Endodermal cell (in vitro differentiated cells): ENCODE results near the gene DCAF10. TPM values are rescaled to one million over a fixed set of nuclear protein-coding genes. Genes with fewer than 3 reads are reported as not detected.
A peak's percentile ranks its signal among the peaks of the same experiment; 100 is the strongest.
"Not testable (repeated sequence)": the region's sequence is repeated elsewhere in the genome, so short reads cannot be mapped to it uniquely, and the experiment has no call there.

Source experiments
- DNase-seq: peaks from one replicate; pipeline ENCODE4 v3.0.0-alpha.2; 2017
- H3K27ac ChIP-seq: 2 replicates; pipeline ENCODE4 v1.5.1; 2013; ENCODE audit warnings: mild to moderate bottlenecking, low read depth, low read length, moderate library complexity
- H3K27me3 ChIP-seq: 2 replicates; pipeline ENCODE4 v1.6.1; 2013; ENCODE audit warnings: mild to moderate bottlenecking, low read length, moderate library complexity; ENCODE audit not compliant: insufficient read depth, control insufficient read depth, poor library complexity, severe bottlenecking
- H3K36me3 ChIP-seq: 2 replicates; pipeline ENCODE4 v1.7.0; 2013; ENCODE audit warnings: mild to moderate bottlenecking, low read length, moderate library complexity; ENCODE audit not compliant: control insufficient read depth, insufficient read depth
- H3K4me1 ChIP-seq: one replicate; pipeline ENCODE4 v1.7.0; 2013; ENCODE audit warnings: low read length; ENCODE audit not compliant: control insufficient read depth, insufficient read depth
- H3K4me3 ChIP-seq: 2 replicates; pipeline ENCODE4 v1.5.1; 2013; ENCODE audit warnings: mild to moderate bottlenecking, low read length, moderate library complexity
- H3K9ac ChIP-seq: 2 replicates; pipeline ENCODE4 v1.6.1; 2013; ENCODE audit warnings: mild to moderate bottlenecking, low read length, moderate library complexity; ENCODE audit not compliant: poor library complexity, severe bottlenecking; ENCODE audit errors: extremely low read depth
- H3K9me3 ChIP-seq: 2 replicates; pipeline ENCODE4 v1.6.1; 2013; ENCODE audit warnings: mild to moderate bottlenecking, low read length, moderate library complexity; ENCODE audit not compliant: control insufficient read depth
- H3K27ac Mint-ChIP-seq: 2 replicates; pipeline ENCODE4 v1.8.0; 2020; ENCODE audit warnings: mixed read lengths
- H3K27me3 Mint-ChIP-seq: 2 replicates; pipeline ENCODE4 v1.8.0; 2021; ENCODE audit warnings: mild to moderate bottlenecking, mixed read lengths; ENCODE audit not compliant: insufficient read depth
- H3K36me3 Mint-ChIP-seq: 2 replicates; pipeline ENCODE4 v1.8.0; 2020; ENCODE audit warnings: low read depth, mixed read lengths
- H3K4me1 Mint-ChIP-seq: 2 replicates; pipeline ENCODE4 v1.8.0; 2020; ENCODE audit warnings: mixed read lengths
- H3K4me3 Mint-ChIP-seq: 2 replicates; pipeline ENCODE4 v1.8.0; 2020; ENCODE audit warnings: mild to moderate bottlenecking, moderate library complexity, mixed read lengths
- H3K9me3 Mint-ChIP-seq: 2 replicates; pipeline ENCODE4 v1.8.0; 2020; ENCODE audit warnings: mild to moderate bottlenecking, mixed read lengths
- CTCF ChIP-seq: fragments of 200-600 bp; sonication (generic); conservative IDR thresholded peaks from 2 replicates; pipeline ENCODE4 v1.5.0; 2021; ENCODE audit warnings: antibody characterized with exemption, mild to moderate bottlenecking
- WGBS, 2 experiments: methylation state at CpG; one replicate each; pipeline versions ENCODE4 v1.1.5 to v1.1.7; 2013; ENCODE audit warnings: missing lambda C conversion rate in 2 of 2, mixed read lengths in 1 of 2; ENCODE audit not compliant: insufficient coverage in 1 of 2, insufficient read length in 1 of 2; 5-methylcytosine and 5-hydroxymethylcytosine counted together
- total RNA-seq, 2 donors: library from RNA; stranded (reverse); fragmentation: NEBNext Ultra II Directional in 1 of 2; extraction: Animal tissue kit (Norgen Biotek cat#: 25700) in 1 of 2; gene quantifications; 2 replicates in 1 of 2; 3 replicates in 1 of 2; pipeline ENCODE4 v1.2.1, GENCODE V29; 2021

Gene DCAF10
- total RNA-seq, 2 donors from 2014 or later = 24.0 to 26.3 TPM

GRCh38 chr9:37806271-37806670, 5.7 kb downstream of the DCAF10 start:
- no peak overlapping the region for H3K9ac ChIP-seq
- H3K9me3 ChIP-seq = no peaks in the 10 kb centered on the region
- Mint-ChIP-seq H3K9me3 (no peaks in the 10 kb centered on the region), H3K4me1 (peaks cover 15% of the 10 kb centered on the region), H3K27me3 (no peaks in the 10 kb centered on the region), H3K27ac (no peak overlapping the region), H3K4me3 (no peak overlapping the region), H3K36me3 (peaks cover 15% of the 10 kb centered on the region)
- WGBS, 2 experiments = 80 to 90% methylated on average over 1 to 4 of the region's 4 CpGs
- H3K27me3 ChIP-seq = no peaks in the 10 kb centered on the region
- no peak overlapping the region for H3K27ac ChIP-seq
- H3K4me3 ChIP-seq = no peak overlapping the region
- H3K36me3 ChIP-seq = peaks cover 21% of the 10 kb centered on the region
- DNase-seq = no peak
- TF ChIP-seq CTCF = peak; percentile 10
- H3K4me1 ChIP-seq = no peaks in the 10 kb centered on the region

GRCh38 chr9:37809676-37810075, 9.1 kb downstream of the DCAF10 start:
- not testable (repeated sequence) for H3K4me3 Mint-ChIP-seq, H3K27me3 ChIP-seq, H3K4me3 ChIP-seq, H3K4me1 ChIP-seq, H3K27ac ChIP-seq, H3K4me1 Mint-ChIP-seq, H3K27me3 Mint-ChIP-seq, DNase-seq, H3K27ac Mint-ChIP-seq, H3K9me3 Mint-ChIP-seq, H3K9ac ChIP-seq, H3K9me3 ChIP-seq
- H3K36me3 ChIP-seq = peaks cover 21% of the 10 kb centered on the region
- peaks cover 20% of the 10 kb centered on the region for H3K36me3 Mint-ChIP-seq
- 94 to 99% methylated on average over 7 to 15 of the region's 15 CpGs for WGBS, 2 experiments

GRCh38 chr9:37811906-37812476, 11.4 kb downstream of the DCAF10 start:
- H3K9me3 Mint-ChIP-seq = no peaks in the 10 kb centered on the region
- H3K36me3 Mint-ChIP-seq = peaks cover 20% of the 10 kb centered on the region
- TF ChIP-seq CTCF = no peak
- Histone ChIP-seq H3K4me1 (no peaks in the 10 kb centered on the region), H3K9me3 (no peaks in the 10 kb centered on the region), H3K27ac (no peak overlapping the region), H3K9ac (no peak overlapping the region), H3K4me3 (no peak overlapping the region), H3K36me3 (peaks cover 17% of the 10 kb centered on the region), H3K27me3 (no peaks in the 10 kb centered on the region)
- H3K27me3 Mint-ChIP-seq = no peaks in the 10 kb centered on the region
- H3K4me3 Mint-ChIP-seq = no peak overlapping the region
- no peaks in the 10 kb centered on the region for H3K4me1 Mint-ChIP-seq
- 92 to 95% methylated on average over 4 to 6 of the region's 6 CpGs for WGBS, 2 experiments
- H3K27ac Mint-ChIP-seq = no peak overlapping the region
- no peak for DNase-seq
